HG02759 (cell line): ENCODE measurements around the gene LRRTM3.

Experiments
- ATAC-seq: cut with Tn5 transposase; IDR thresholded peaks from one replicate; pipeline ENCODE4 v1.9.1; 2021; ENCODE audit warnings: mild to moderate bottlenecking, moderate library complexity; ENCODE audit not compliant: unreplicated experiment

The LRRTM3 gene

DNA sequence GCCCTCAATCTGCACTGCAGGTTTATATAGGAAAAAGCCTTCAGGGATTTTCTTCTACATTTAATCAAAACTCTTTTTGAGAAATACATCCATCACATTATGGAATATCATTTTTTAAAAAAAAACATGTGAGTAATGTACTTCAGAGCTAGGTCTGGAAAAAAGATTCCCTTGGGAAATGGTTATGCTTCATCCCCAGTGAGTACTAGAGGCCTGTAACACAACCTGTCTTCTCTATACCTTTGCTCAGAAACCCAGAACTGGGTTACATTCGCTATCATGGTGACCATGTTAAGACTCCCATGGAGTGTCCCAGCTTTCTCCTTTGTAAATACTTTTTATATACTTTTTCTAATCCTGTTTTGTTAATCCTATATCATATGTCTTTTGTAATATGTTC lies 186.9 kb downstream of the LRRTM3 start:
- ATAC-seq, result no peak

- no peak for ATAC-seq
These were observed 189.1 kb downstream of the LRRTM3 start for GRCh38 chr10:67114945-67115344.

GRCh38 chr10:67115972-67116371 lies 190.1 kb downstream of the LRRTM3 start:
- no peak for ATAC-seq

DNA sequence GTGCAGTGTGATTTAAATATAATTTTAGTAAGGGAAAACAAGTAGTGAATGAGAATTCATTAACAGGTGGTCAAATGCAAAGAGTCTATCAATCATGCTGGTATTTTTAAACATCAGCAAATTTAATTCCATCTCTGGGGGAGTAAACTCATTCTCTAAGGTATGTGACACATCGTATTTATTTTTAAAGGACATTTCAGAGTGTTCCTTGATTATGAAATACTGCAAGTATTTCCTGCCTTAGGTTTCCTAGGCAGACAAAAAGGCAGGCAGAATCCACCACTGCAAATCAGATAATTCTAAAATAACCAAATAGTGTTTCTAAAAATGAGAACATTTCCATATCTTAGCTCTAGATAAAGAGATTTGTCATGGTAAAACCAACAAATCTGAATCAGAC lies 193.8 kb downstream of the LRRTM3 start:
- no peak for ATAC-seq

DNA sequence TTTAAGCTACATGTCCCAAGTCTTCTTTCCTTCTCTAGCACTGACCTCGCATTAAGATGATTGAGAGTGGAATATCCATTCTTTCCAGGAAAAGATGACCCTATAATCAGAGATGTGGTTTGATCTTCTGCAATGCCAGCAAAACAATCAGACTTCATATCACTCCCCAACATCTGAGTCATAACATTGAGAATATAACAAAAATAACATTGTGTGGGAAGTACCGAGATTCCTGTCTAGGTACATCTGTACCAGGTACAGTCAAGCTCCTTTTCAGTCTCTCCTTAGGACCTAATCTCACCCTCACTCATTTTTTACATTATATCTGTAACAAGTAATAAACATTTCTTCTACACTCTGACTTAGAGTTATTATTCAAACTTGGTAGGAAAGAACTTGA lies 201.6 kb downstream of the LRRTM3 start:
- no peak for ATAC-seq

GRCh38 chr10:67140641-67141040 lies 214.8 kb downstream of the LRRTM3 start:
- no peak for ATAC-seq

- no peak for ATAC-seq
These were observed 215.5 kb downstream of the LRRTM3 start for GRCh38 chr10:67141300-67141699.

GRCh38 chr10:67144530-67144929 lies 218.7 kb downstream of the LRRTM3 start:
- ATAC-seq, result no peak
